ENCODE measurements around the gene UCN2. TPM values are rescaled to one million over a fixed set of nuclear protein-coding genes. Genes with fewer than 3 reads are reported as not detected.

UCN2 gene
- total and polyA plus RNA-seq, 2 of the 4 experiments (the other 2 are of a cell fraction), result 0.54 to 2.7 TPM

GRCh38 chr3:48521635-48522034 lies 41.9 kb downstream of the UCN2 start:
- CTCF ChIA-PET, result no interaction called here

More at GRCh38 chr3:48521635-48522034, 41.9 kb downstream of the UCN2 start:
- TF ChIP-seq POLR2A (IDR thresholded peaks at IDR 0.05; ENCODE audit: low read depth, low read length) (no peak), RAD21 (IDR thresholded peaks at IDR 0.05; ENCODE audit: low read length) (no peak)
- H4K20me1 ChIP-seq (ENCODE audit: insufficient read depth, low read length), result no peaks in the 10 kb centered on the region
- no peak overlapping the region for H2BK120ac ChIP-seq (ENCODE audit: low read depth, low read length)
- H3K4me2 ChIP-seq (ENCODE audit: low read depth, low read length), result no peak overlapping the region
- POLR2A ChIA-PET (ENCODE audit: unreplicated experiment), result no interaction called here
- no peak overlapping the region for H3K14ac ChIP-seq (replicated peaks; ENCODE audit: low read depth, low read length)
- H3K23ac ChIP-seq (ENCODE audit: low read depth, low read length), result no peak overlapping the region
- H4K8ac ChIP-seq (ENCODE audit: low read depth in 2 of 2, low read length in 2 of 2), result no peak overlapping the region
- no peak overlapping the region for H2AK9ac ChIP-seq (replicated peaks; ENCODE audit: low read depth, low read length, poor library complexity)
- H2AFZ ChIP-seq (replicated peaks; ENCODE audit: low read length, poor library complexity), result no peak overlapping the region
- no peak overlapping the region for H2BK5ac ChIP-seq (ENCODE audit: low read depth, low read length, poor library complexity, severe bottlenecking)
- H3K27ac ChIP-seq (ENCODE audit: insufficient read depth, low read length), result no peak overlapping the region
- BruUV-seq (replicated peaks), result no TSS peak
- H3K36me3 ChIP-seq (ENCODE audit: control insufficient read depth, insufficient read depth, low read length), result peaks cover 17% of the 10 kb centered on the region
- 0 out of 2 replicates have a peak, but pooled peaks cover 2% of the 10 kb centered on the region for H3K4me1 ChIP-seq (ENCODE audit: control insufficient read depth, insufficient read depth, low read length)
- H3K4me3 ChIP-seq (ENCODE audit: insufficient read depth, low read depth, low read length), result no peak overlapping the region
- H2AK5ac ChIP-seq (ENCODE audit: low read depth, low read length), result no peak overlapping the region
- DNase-seq, result no peak
- no peak for ATAC-seq (ENCODE audit: low read depth)
- H3K4ac ChIP-seq (ENCODE audit: low read depth, low read length), result no peak overlapping the region
- in situ Hi-C loops (cut with MboI; ENCODE audit: low sequenced_read_pairs), result no loop called here
- intact Hi-C loops (cut with micrococcal nuclease), result no loop called here
- 0 out of 2 replicates have a peak, but pooled peaks cover 3% of the 10 kb centered on the region for H3K9me1 ChIP-seq (ENCODE audit: insufficient read depth, low read length)
- H3K79me1 ChIP-seq (ENCODE audit: low read depth in 1 of 2, low read length in 2 of 2), result no peaks in the 10 kb centered on the region
- H2BK20ac ChIP-seq (ENCODE audit: low read depth, low read length), result no peak overlapping the region
- H4K5ac ChIP-seq (ENCODE audit: low read depth, low read length), result no peak overlapping the region
- no CpG with 5 or more reads among the region's 6 CpGs for WGBS, 2 experiments (ENCODE audit: extremely low coverage in 2 of 2, insufficient read length in 1 of 2)
- no peaks in the 10 kb centered on the region for H3K9me3 ChIP-seq (ENCODE audit: control insufficient read depth, insufficient read depth, low read length)
- no peak overlapping the region for H4K91ac ChIP-seq (ENCODE audit: insufficient read depth, low read depth, low read length)
- no peak overlapping the region for H3K18ac ChIP-seq (ENCODE audit: low read depth, low read length)
- H2BK15ac ChIP-seq (ENCODE audit: low read depth, low read length), result no peak overlapping the region
- dilution Hi-C loops (cut with HindIII; ENCODE audit: low sequenced_read_pairs, unreplicated experiment), result no loop called here
- no peak overlapping the region for H3K56ac ChIP-seq (ENCODE audit: extremely low read depth, insufficient read depth, low read length)
- no peak overlapping the region for H3K9ac ChIP-seq (ENCODE audit: low read depth, low read length)
- H3K27me3 ChIP-seq (ENCODE audit: control insufficient read depth, insufficient read depth, low read length), result no peaks in the 10 kb centered on the region
